Measurements from ENCODE around the gene COA4.

Gene COA4

GRCh38 chr11:73851046-73851764, 25.4 kb downstream of the COA4 start:
- Histone ChIP-seq H3K36me3 (ENCODE audit: insufficient read depth, low read length) (no peaks in the 10 kb centered on the region; the same call in 1 of the 2 replicates), H3K4me1 (ENCODE audit: insufficient read depth, low read length) (peaks cover 6% of the 10 kb centered on the region; the same call in 1 of the 2 replicates), H3K9ac (ENCODE audit: low read depth, low read length) (no peak overlapping the region), H3K9me3 (ENCODE audit: control insufficient read depth, insufficient read depth, low read length) (no peaks in the 10 kb centered on the region)

- Histone ChIP-seq H3K9ac (ENCODE audit: low read depth, low read length) (no peak overlapping the region), H3K4me1 (ENCODE audit: insufficient read depth, low read length) (peaks cover 7% of the 10 kb centered on the region; the same call in 1 of the 2 replicates), H3K36me3 (ENCODE audit: insufficient read depth, low read length) (no peaks in the 10 kb centered on the region), H3K9me3 (ENCODE audit: control insufficient read depth, insufficient read depth, low read length) (no peaks in the 10 kb centered on the region)
Observed at GRCh38 chr11:73839123-73839457, 37.6 kb downstream of the COA4 start.

DNA sequence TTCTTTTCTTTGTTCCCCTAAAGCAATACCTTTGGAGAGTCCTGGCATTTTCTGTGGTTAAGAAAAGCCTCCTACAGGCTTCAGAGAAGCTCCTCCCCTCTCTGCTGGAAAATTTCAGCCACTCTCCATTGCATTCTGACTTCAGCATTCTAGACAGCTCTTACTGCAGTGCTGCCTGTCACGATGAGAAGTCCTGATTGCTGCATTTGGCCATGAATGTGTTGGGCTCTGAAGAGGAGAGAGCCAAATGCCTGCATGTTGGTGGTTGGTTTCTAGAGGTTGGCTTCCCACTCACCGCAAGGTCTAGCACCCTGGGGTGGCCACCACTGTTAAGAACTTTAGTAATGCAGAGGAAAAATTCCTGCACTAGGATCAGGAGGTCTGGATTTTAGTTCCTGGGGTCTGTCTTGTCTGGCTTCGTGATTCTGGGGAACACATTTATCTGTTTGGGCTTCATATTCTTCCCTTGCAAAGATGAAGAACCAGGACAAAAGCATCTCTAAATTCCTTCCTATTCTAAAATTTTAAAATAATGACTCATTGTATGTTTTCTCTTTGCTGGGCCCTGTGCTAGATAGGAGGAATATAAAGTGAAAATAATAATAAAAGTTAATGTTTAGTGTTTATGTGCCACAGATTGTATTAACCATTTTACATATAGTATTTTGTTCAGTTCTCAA, 38.1 kb downstream of the COA4 start:
- no peak overlapping the region for H3K9ac ChIP-seq (ENCODE audit: low read depth, low read length)
- H3K9me3 ChIP-seq (ENCODE audit: control insufficient read depth, insufficient read depth, low read length), result no peaks in the 10 kb centered on the region
- no peaks in the 10 kb centered on the region for H3K36me3 ChIP-seq (ENCODE audit: insufficient read depth, low read length)
- peaks cover 7% of the 10 kb centered on the region; the same call in 1 of the 2 replicates for H3K4me1 ChIP-seq (ENCODE audit: insufficient read depth, low read length)

GRCh38 chr11:73833067-73833466, 43.6 kb downstream of the COA4 start:
- Histone ChIP-seq H3K4me1 (ENCODE audit: insufficient read depth, low read length) (peaks cover under 1% of the 10 kb centered on the region; the same call in 1 of the 2 replicates), H3K9me3 (ENCODE audit: control insufficient read depth, insufficient read depth, low read length) (no peaks in the 10 kb centered on the region), H3K9ac (ENCODE audit: low read depth, low read length) (no peak overlapping the region), H3K36me3 (ENCODE audit: insufficient read depth, low read length) (0 out of 2 replicates have a peak, but pooled peaks cover 2% of the 10 kb centered on the region)

- Histone ChIP-seq H3K4me1 (ENCODE audit: insufficient read depth, low read length) (no peaks in the 10 kb centered on the region), H3K36me3 (ENCODE audit: insufficient read depth, low read length) (0 out of 2 replicates have a peak, but pooled peaks cover 2% of the 10 kb centered on the region), H3K9ac (ENCODE audit: low read depth, low read length) (no peak overlapping the region), H3K9me3 (ENCODE audit: control insufficient read depth, insufficient read depth, low read length) (no peaks in the 10 kb centered on the region)
Observed at GRCh38 chr11:73830261-73830660, 46.4 kb downstream of the COA4 start.

Data from ES-I3 (cell line).